HAP-1 (cell line): Measurements from ENCODE around the gene SMOC1.

Source experiments
- DNase-seq, 2 experiments: peaks; one replicate each; pipeline ENCODE4 v3.0.0-alpha.2; 2016 to 2020; ENCODE audit warnings: low spot score in 2 of 2
- H3K27me3 ChIP-seq: fragments of 250-450 bp; sonication (Bioruptor Pico); 2 replicates; pipeline ENCODE4 v1.5.1; 2020; ENCODE audit warnings: low read depth, mild to moderate bottlenecking, moderate library complexity
- H3K36me3 ChIP-seq: fragments of 250-450 bp; sonication (Bioruptor Pico); replicated peaks from 2 replicates; pipeline ENCODE4 v1.5.1; 2020; ENCODE audit warnings: mild to moderate bottlenecking
- H3K4me1 ChIP-seq: fragments of 250-450 bp; sonication (Bioruptor Pico); 2 replicates; pipeline ENCODE4 v1.5.1; 2020; ENCODE audit warnings: mild to moderate bottlenecking
- H3K4me3 ChIP-seq: fragments of 250-450 bp; sonication (Bioruptor Pico); 2 replicates; pipeline ENCODE4 v1.5.1; 2020; ENCODE audit warnings: mild to moderate bottlenecking, moderate library complexity
- H3K9me3 ChIP-seq: fragments of 250-450 bp; sonication (Bioruptor Pico); 2 replicates; pipeline ENCODE4 v1.5.1; 2020; ENCODE audit warnings: mild to moderate bottlenecking, moderate library complexity
- in situ Hi-C: fragments of 300-500 bp; cut with MboI; formaldehyde crosslinking; loops from 3 replicates; pipeline ENCODE4 v1.14.3; 2020; ENCODE audit warnings: low sequenced_read_pairs, inconsistent platforms, mixed read lengths

The SMOC1 gene

GRCh38 chr14:69852531-69853321 lies 26.5 kb upstream of the SMOC1 start:
- H3K9me3 ChIP-seq: 0 out of 2 replicates have a peak, but pooled peaks cover 2% of the 10 kb centered on the region
- H3K4me1 ChIP-seq: no peaks in the 10 kb centered on the region
- no peak for DNase-seq
- in situ Hi-C loops: no loop called here
- peaks cover 3% of the 10 kb centered on the region; the same call in 1 of the 2 replicates for H3K27me3 ChIP-seq
- no peaks in the 10 kb centered on the region for H3K36me3 ChIP-seq
- H3K4me3 ChIP-seq: no peak overlapping the region

DNA sequence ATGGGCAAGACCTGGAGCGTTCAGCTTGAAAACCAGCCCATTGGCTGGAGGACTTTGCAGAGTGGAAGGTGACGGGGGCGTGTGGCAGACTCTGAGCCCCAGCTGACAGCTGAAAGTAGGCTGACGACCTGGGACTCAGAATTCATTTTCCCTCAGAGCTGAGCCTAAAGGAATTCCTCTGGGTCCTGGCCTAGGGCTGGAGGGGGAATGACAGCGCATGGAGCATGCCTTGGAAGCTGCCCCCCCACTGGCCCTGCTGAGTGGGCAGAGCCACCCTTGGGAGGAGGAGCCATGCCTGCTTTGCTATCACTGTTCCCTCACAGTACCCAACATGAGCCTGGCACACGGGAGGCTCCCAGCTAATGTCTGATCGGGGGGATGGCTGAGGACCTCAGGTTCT lies 25.4 kb upstream of the SMOC1 start:
- no peaks in the 10 kb centered on the region for H3K4me1 ChIP-seq
- no peak for DNase-seq
- no peaks in the 10 kb centered on the region for H3K27me3 ChIP-seq
- H3K9me3 ChIP-seq: 0 out of 2 replicates have a peak, but pooled peaks cover 2% of the 10 kb centered on the region
- no peaks in the 10 kb centered on the region for H3K36me3 ChIP-seq
- in situ Hi-C loops: no loop called here
- H3K4me3 ChIP-seq: no peak overlapping the region

- Histone ChIP-seq H3K36me3 (no peaks in the 10 kb centered on the region), H3K9me3 (0 out of 2 replicates have a peak, but pooled peaks cover 2% of the 10 kb centered on the region), H3K4me3 (no peak overlapping the region), H3K4me1 (no peaks in the 10 kb centered on the region), H3K27me3 (peaks cover 2% of the 10 kb centered on the region; the same call in 1 of the 2 replicates)
- in situ Hi-C loops: no loop called here
- DNase-seq: no peak
Observed at GRCh38 chr14:69854598-69854997, 24.6 kb upstream of the SMOC1 start.

GRCh38 chr14:69855180-69855832 lies 23.9 kb upstream of the SMOC1 start:
- no peak for DNase-seq
- H3K36me3 ChIP-seq: no peaks in the 10 kb centered on the region
- peaks cover 5% of the 10 kb centered on the region; the same call in 1 of the 2 replicates for H3K27me3 ChIP-seq
- 0 out of 2 replicates have a peak, but pooled peaks cover 2% of the 10 kb centered on the region for H3K9me3 ChIP-seq
- no peaks in the 10 kb centered on the region for H3K4me1 ChIP-seq
- in situ Hi-C loops: no loop called here
- H3K4me3 ChIP-seq: no peak overlapping the region

GRCh38 chr14:69858801-69859200 lies 20.4 kb upstream of the SMOC1 start:
- Histone ChIP-seq H3K36me3 (no peaks in the 10 kb centered on the region), H3K4me3 (no peak overlapping the region), H3K27me3 (peaks cover 7% of the 10 kb centered on the region; the same call in 1 of the 2 replicates), H3K9me3 (0 out of 2 replicates have a peak, but pooled peaks cover 2% of the 10 kb centered on the region), H3K4me1 (no peaks in the 10 kb centered on the region)
- in situ Hi-C loops: no loop called here
- no peak for DNase-seq

DNA sequence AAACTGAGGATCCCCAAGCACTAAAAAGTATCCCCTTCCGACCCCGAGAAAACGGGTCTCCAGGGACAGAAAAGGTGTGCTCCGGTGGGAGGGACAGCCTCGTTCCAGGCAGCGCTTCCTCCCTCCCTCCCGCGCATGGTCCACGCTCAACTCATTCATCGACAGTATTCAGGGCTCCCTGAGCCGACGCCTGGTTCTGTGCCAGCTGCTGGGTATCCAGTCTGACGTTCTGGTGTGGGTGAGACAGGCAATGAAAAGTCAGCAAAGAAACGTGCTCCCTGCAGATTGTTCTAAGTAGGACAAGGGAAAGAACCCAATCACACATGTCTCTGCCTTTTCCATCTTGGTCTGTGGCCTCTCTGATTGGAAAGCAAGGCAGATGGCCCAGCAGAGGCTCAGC lies 19.6 kb upstream of the SMOC1 start:
- peaks cover 7% of the 10 kb centered on the region; the same call in 1 of the 2 replicates for H3K27me3 ChIP-seq
- H3K36me3 ChIP-seq: no peaks in the 10 kb centered on the region
- H3K9me3 ChIP-seq: 0 out of 2 replicates have a peak, but pooled peaks cover under 1% of the 10 kb centered on the region
- in situ Hi-C loops: no loop called here
- H3K4me3 ChIP-seq: no peak overlapping the region
- H3K4me1 ChIP-seq: no peaks in the 10 kb centered on the region
- no peak for DNase-seq

DNA sequence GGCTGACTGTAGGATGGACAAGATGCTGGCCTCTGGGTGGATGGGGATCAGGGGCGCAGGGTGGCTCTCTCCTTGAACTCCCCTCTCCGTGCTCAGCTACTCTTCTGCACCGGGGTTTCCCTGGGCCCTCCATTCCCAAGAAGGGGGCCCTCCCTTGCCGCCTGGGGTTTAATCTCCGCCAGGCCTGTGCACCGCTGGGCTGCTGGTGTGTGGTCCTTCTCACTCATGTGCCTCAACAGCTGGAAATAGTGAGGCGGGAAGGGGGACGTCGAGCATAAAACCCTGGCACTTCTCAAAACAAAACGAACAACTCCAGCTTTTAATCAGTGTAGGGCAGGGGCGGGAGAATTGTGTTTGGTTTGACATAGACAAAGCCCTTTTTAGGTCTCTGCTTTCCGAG lies 19.0 kb upstream of the SMOC1 start:
- H3K9me3 ChIP-seq: no peaks in the 10 kb centered on the region
- peaks cover 7% of the 10 kb centered on the region; the same call in 1 of the 2 replicates for H3K27me3 ChIP-seq
- DNase-seq: no peak
- H3K4me3 ChIP-seq: no peak overlapping the region
- H3K4me1 ChIP-seq: no peaks in the 10 kb centered on the region
- in situ Hi-C loops: no loop called here
- no peaks in the 10 kb centered on the region for H3K36me3 ChIP-seq

DNA sequence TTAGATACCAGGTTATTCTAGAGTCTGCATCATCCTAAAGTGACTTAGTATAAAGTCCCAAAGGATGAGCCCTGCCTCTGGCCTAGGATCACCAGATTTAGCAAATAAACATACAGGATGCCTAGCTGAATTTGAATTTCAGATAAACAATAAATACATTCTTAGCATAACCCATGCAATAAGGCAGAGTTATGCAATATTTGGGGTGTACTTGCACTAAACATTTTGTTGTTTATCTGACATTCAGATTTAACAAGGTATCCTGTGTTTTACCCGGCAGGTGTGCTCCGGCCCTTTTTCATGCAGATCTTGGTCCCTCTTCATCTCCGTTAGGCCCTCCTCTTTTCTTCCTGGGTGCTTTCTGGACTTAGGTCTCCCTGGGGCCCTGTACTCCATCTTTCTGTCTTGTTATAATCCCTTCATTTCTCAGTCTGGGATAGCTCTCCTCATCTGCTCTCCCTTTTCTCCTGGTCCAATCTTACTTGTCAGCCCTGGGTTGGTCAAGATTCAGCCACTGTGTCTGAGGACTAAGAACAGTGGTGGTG lies 18.1 kb upstream of the SMOC1 start:
- H3K4me1 ChIP-seq: no peaks in the 10 kb centered on the region
- H3K4me3 ChIP-seq: no peak overlapping the region
- no peaks in the 10 kb centered on the region for H3K36me3 ChIP-seq
- peaks cover 7% of the 10 kb centered on the region; the same call in 1 of the 2 replicates for H3K27me3 ChIP-seq
- DNase-seq: no peak
- in situ Hi-C loops: no loop called here
- no peaks in the 10 kb centered on the region for H3K9me3 ChIP-seq

DNA sequence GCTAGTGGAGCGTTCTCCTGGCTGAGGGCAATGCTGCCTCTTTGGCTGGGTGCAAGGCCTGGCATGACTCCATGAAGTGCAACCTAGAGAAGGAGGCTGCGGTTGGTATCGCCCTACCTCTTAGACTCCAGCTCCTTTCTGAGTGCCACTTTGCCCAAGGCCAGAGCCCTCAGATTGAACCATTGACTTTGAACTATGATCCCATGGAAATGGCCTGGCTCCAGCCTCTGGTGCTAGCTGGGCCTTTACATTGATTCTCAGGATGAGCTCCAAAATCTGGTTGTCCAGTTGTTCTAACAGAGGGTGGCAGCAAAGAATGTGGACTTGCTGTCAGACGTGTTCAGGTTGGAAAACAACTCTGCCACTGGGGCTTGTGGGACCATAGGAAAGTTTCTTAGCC lies 16.1 kb upstream of the SMOC1 start:
- Histone ChIP-seq H3K9me3 (no peaks in the 10 kb centered on the region; the same call in 1 of the 2 replicates), H3K4me3 (no peak overlapping the region), H3K27me3 (peaks cover 7% of the 10 kb centered on the region; the same call in 1 of the 2 replicates), H3K4me1 (no peaks in the 10 kb centered on the region), H3K36me3 (no peaks in the 10 kb centered on the region)
- no peak for DNase-seq
- in situ Hi-C loops: no loop called here

GRCh38 chr14:69865701-69866365 lies 13.4 kb upstream of the SMOC1 start:
- no peak overlapping the region for H3K4me3 ChIP-seq
- H3K9me3 ChIP-seq: no peaks in the 10 kb centered on the region; the same call in 1 of the 2 replicates
- 0 out of 2 replicates have a peak, but pooled peaks cover 2% of the 10 kb centered on the region for H3K27me3 ChIP-seq
- DNase-seq: no peak
- in situ Hi-C loops: no loop called here
- no peaks in the 10 kb centered on the region for H3K4me1 ChIP-seq
- H3K36me3 ChIP-seq: no peaks in the 10 kb centered on the region

DNA sequence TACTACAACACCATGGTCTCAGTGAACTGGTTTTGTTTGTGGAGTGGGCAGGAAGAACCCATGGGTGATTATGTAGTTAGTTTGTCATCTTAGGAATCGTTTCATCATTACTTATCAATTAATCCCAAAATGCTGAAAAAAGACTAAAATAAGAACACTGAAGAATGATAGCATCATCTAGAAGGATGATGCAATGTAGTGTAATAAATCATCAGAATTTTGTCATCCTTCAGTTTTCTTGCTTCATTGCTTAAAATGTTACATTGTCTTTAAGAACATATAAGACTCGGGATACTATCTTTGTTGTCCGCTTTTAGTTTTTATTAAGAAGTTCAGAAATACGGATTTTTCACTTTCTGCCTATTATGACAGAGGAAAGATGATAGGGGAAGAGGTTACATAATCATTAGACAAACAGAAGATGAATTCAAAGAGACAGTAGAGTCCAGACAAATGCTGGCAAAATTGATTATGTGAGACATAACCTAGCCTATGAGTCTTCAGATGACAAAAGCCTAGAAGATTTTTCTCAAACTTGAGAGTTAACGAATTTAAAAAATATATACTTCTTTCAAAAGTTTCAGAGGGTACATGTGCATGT lies 10.8 kb upstream of the SMOC1 start:
- no peak overlapping the region for H3K4me3 ChIP-seq
- no peaks in the 10 kb centered on the region for H3K27me3 ChIP-seq
- no peak for DNase-seq
- H3K9me3 ChIP-seq: no peaks in the 10 kb centered on the region; the same call in 1 of the 2 replicates
- no peaks in the 10 kb centered on the region for H3K36me3 ChIP-seq
- in situ Hi-C loops: no loop called here
- H3K4me1 ChIP-seq: no peaks in the 10 kb centered on the region

DNA sequence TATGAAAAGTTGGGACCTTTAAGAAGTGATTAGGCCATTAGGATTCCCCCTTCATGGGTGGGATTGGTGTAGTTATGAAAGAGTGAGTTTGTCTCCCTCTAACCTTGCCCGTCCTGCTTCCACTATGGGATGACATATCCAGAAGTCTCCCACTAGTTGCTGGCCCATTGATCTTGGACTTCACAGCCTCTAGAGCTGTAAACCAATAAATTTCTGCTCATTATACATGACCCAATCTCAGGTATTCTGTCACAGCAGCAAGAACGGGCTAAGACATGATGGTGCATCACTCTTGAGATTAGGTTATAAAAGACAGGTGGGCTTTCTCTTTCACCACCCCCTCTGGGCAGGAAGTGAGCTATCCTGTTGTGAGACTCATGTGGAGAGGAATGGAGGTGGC lies 8.6 kb upstream of the SMOC1 start:
- Histone ChIP-seq H3K4me3 (no peak overlapping the region), H3K36me3 (no peaks in the 10 kb centered on the region), H3K4me1 (no peaks in the 10 kb centered on the region), H3K27me3 (no peaks in the 10 kb centered on the region), H3K9me3 (no peaks in the 10 kb centered on the region; the same call in 1 of the 2 replicates)
- in situ Hi-C loops: no loop called here
- DNase-seq: no peak
